ENCODE measurements around the gene ADAM22. TPM values are rescaled to one million over a fixed set of nuclear protein-coding genes. Genes with fewer than 3 reads are reported as not detected.

ADAM22 gene
- polyA plus RNA-seq, 2 of the 4 experiments (the other 2 are of a cell fraction), result 0.53 to 0.59 TPM

- TF ChIP-seq GATA3 (IDR thresholded peaks at IDR 0.05; ENCODE audit: borderline replicate concordance) (no peak), SMC3 (IDR thresholded peaks at IDR 0.05) (no peak), RAD21 (conservative IDR thresholded peaks at IDR 0.05 in 1 of 2, IDR thresholded peaks at IDR 0.05 in 1 of 2) (no peak), HMGXB4 (CRISPR knock-in tag; IDR thresholded peaks at IDR 0.05; ENCODE audit: borderline replicate concordance) (no peak), SREBF2 (IDR thresholded peaks at IDR 0.05) (no peak), MAX (IDR thresholded peaks at IDR 0.05) (no peak), RARB (CRISPR knock-in tag; IDR thresholded peaks at IDR 0.05) (no peak), HEYL (CRISPR knock-in tag; IDR thresholded peaks at IDR 0.05) (no peak), E2F6 (IDR thresholded peaks at IDR 0.05; ENCODE audit: borderline replicate concordance, low read depth) (no peak), CTCF (IDR thresholded peaks at IDR 0.05) (no peak), EP300 (IDR thresholded peaks at IDR 0.05) (no peak), MAZ (IDR thresholded peaks at IDR 0.05; ENCODE audit: borderline replicate concordance, low read depth, low read length) (no peak), FOXS1 (CRISPR knock-in tag; IDR thresholded peaks at IDR 0.05) (no peak), FOSL2 (IDR thresholded peaks at IDR 0.05) (no peak), FOSL2 (CRISPR knock-in tag; IDR thresholded peaks at IDR 0.05) (no peak), TP53 (CRISPR knock-in tag; IDR thresholded peaks at IDR 0.05) (no peak), CBX8 (IDR thresholded peaks at IDR 0.05) (no peak)
- Histone ChIP-seq H3K4me3 (no peak overlapping the region), H3K27ac (no peak overlapping the region), H3K4me2 (no peak overlapping the region), H3K9me3 (no peaks in the 10 kb centered on the region), H3K4me1 (no peaks in the 10 kb centered on the region)
- ATAC-seq (no peak), DNase-seq (ENCODE audit: low read depth in 1 of 2, low spot score in 1 of 2) (no peak), FAIRE-seq (no peak)
- POLR2A ChIA-PET, result no interaction called here
- WGBS (ENCODE audit: missing lambda C conversion rate), result 11% methylated on average over 1 of the region's 1 CpG
- CTCF ChIA-PET, result interaction anchor here (1.2 kb wide), 1 partner anchor 9 kb away, joined by 3 read pairs; no protein-coding TSS in a partner anchor
These were observed 168.6 kb downstream of the ADAM22 start for GRCh38 chr7:88102675-88103074.

GRCh38 chr7:88104732-88105131 lies 170.7 kb downstream of the ADAM22 start:
- CTCF ChIA-PET, result no interaction called here
- DNase-seq (ENCODE audit: low read depth in 1 of 2, low spot score in 1 of 2) (no peak), ATAC-seq (no peak), FAIRE-seq (no peak)
- no peaks in the 10 kb centered on the region for H3K4me1 ChIP-seq
- H3K4me2 ChIP-seq, result no peak overlapping the region
- no peaks in the 10 kb centered on the region for H3K9me3 ChIP-seq
- WGBS (ENCODE audit: missing lambda C conversion rate), result 37% methylated on average over 2 of the region's 2 CpGs
- H3K27ac ChIP-seq, result no peak overlapping the region
- TF ChIP-seq EP300 (IDR thresholded peaks at IDR 0.05) (no peak), MYC (IDR thresholded peaks at IDR 0.05; ENCODE audit: borderline replicate concordance, low read length) (no peak), KDM5A (IDR thresholded peaks at IDR 0.05) (no peak), FOSB (CRISPR knock-in tag; IDR thresholded peaks at IDR 0.05) (no peak), CHD2 (IDR thresholded peaks at IDR 0.05; ENCODE audit: low read length, partially characterized antibody) (no peak), PHF8 (IDR thresholded peaks at IDR 0.05; ENCODE audit: borderline replicate concordance, low read depth) (no peak), ZSCAN20 (CRISPR knock-in tag; IDR thresholded peaks at IDR 0.05) (no peak), NPAS2 (CRISPR knock-in tag; IDR thresholded peaks at IDR 0.05; ENCODE audit: borderline replicate concordance) (no peak), RNF2 (IDR thresholded peaks at IDR 0.05; ENCODE audit: borderline replicate concordance, low read depth) (no peak), GATA3 (IDR thresholded peaks at IDR 0.05; ENCODE audit: borderline replicate concordance) (no peak), BCL3 (IDR thresholded peaks at IDR 0.05) (no peak), SMC3 (IDR thresholded peaks at IDR 0.05) (no peak), NR3C1 (IDR thresholded peaks at IDR 0.05) (no peak), NFE2L2 (conservative IDR thresholded peaks at IDR 0.05; ENCODE audit: low read length) (no peak), MAFK (IDR thresholded peaks at IDR 0.05; ENCODE audit: partially characterized antibody) (no peak), CEBPB (IDR thresholded peaks at IDR 0.05) (no peak)
- H3K4me3 ChIP-seq, result no peak overlapping the region
- POLR2A ChIA-PET, result no interaction called here

All from A549 (cell line).